Measurements from ENCODE around the gene DBR1. TPM values are rescaled to one million over a fixed set of nuclear protein-coding genes. Genes with fewer than 3 reads are reported as not detected.

The DBR1 gene, protein sequence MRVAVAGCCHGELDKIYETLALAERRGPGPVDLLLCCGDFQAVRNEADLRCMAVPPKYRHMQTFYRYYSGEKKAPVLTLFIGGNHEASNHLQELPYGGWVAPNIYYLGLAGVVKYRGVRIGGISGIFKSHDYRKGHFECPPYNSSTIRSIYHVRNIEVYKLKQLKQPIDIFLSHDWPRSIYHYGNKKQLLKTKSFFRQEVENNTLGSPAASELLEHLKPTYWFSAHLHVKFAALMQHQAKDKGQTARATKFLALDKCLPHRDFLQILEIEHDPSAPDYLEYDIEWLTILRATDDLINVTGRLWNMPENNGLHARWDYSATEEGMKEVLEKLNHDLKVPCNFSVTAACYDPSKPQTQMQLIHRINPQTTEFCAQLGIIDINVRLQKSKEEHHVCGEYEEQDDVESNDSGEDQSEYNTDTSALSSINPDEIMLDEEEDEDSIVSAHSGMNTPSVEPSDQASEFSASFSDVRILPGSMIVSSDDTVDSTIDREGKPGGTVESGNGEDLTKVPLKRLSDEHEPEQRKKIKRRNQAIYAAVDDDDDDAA
- 13.8 and 15.8 TPM in 2 replicates for total RNA-seq

GRCh38 chr3:138174421-138175131 lies at the start of gene DBR1:
Gene DBR1 (minus strand): TSS chr3:138174921. CDS start chr3:138174795, 126 bp downstream.

GRCh38 chr3:138187296-138188012 lies 12.7 kb upstream of the DBR1 start, which contains the start of gene ARMC8:
Gene ARMC8 (plus strand): TSS chr3:138187301. CDS start chr3:138187555, 254 bp downstream.

DNA sequence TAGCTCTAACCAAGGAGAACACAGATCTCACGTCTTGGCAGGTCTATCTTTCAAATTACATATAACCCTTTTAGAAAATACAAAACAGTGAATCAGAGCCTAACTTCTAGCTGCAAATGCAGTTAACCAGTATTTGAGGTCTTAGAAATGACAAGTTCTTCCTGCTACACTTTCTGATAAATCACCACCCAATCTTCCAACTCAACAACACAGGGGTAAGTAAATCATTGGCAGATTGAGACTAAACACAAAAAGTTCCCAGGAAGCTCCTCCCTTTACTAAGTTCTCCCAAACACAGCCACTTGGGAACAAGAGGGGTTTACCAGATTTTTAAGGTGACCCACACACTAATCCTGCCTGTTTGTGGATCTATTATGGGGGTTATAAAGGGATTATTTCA lies 42.5 kb downstream of the DBR1 start, which contains the start of gene A4GNT:
Gene A4GNT (minus strand): TSS at position 152 of the 400 bp plus-strand sequence. CDS start 1,134 bp downstream, outside the sequence.

GRCh38 chr3:138114988-138115971 lies 59.4 kb downstream of the DBR1 start, which contains the start of gene DZIP1L:
Gene DZIP1L (minus strand): TSS chr3:138115608. CDS start chr3:138103971, 11,637 bp downstream.

Other genes starting within 250 kb of the DBR1 start
- gene CLDN18, start 164.8 kb downstream of the DBR1 start, total RNA-seq, result not detected in 2 replicates
- 8.5 and 13.8 TPM in 2 replicates for gene DZIP1L, start 59.3 kb downstream of the DBR1 start, total RNA-seq
- gene A4GNT, start 42.5 kb downstream of the DBR1 start, total RNA-seq, result not detected in 2 replicates
- 37.8 and 41.8 TPM in 2 replicates for gene ARMC8, start 12.4 kb upstream of the DBR1 start, total RNA-seq
- not detected in 2 replicates for gene NME9, start 154.9 kb upstream of the DBR1 start, total RNA-seq
- 22.2 and 27.6 TPM in 2 replicates for gene MRAS, start 173.7 kb upstream of the DBR1 start, total RNA-seq

Measured in myometrial cell (primary cell).